ENCODE measurements around the gene KCTD16.

KCTD16 gene

DNA sequence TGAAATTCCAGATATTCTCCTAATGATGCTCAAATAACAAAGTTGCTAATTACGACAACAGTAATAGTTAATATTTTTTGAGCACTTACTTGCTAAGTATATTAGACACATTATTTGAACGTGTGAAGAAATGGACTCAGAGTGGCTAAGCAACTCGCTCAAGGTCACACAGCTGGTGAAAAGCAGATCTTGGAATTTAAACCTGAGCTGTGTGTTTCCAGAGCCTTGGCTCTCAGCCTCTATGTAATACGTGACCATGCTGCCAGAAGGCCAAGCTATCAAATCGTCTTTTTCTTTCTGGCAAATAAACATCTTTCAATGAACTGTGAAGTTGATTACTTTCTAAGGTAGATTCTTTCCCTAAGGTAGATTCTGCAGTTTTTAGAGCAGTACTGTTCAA lies 61.6 kb downstream of the KCTD16 start:
- Histone ChIP-seq H2BK12ac (ENCODE audit: low read length) (no peak overlapping the region), H4K12ac (ENCODE audit: low read depth, low read length) (no peak overlapping the region), H2BK120ac (ENCODE audit: insufficient read depth, low read length, poor library complexity) (no peak overlapping the region), H3K18ac (ENCODE audit: low read length) (no peak overlapping the region), H3K23ac (ENCODE audit: low read length) (no peak overlapping the region), H3K14ac (ENCODE audit: low read length) (no peak overlapping the region), H3K27ac (ENCODE audit: low read depth, low read length) (no peak overlapping the region), H4K8ac (ENCODE audit: low read depth, low read length) (no peak overlapping the region), H4K91ac (ENCODE audit: low read depth, low read length) (no peak overlapping the region), H3K36me3 (ENCODE audit: control insufficient read depth in 1 of 2, insufficient read depth in 2 of 2, low read length in 2 of 2) (no peaks in the 10 kb centered on the region), H3K9me3 (ENCODE audit: insufficient read depth, low read depth, low read length) (no peaks in the 10 kb centered on the region), H3K27me3 (ENCODE audit: insufficient read depth, low read length) (no peaks in the 10 kb centered on the region), H3K79me2 (ENCODE audit: control insufficient read depth, insufficient read depth, low read length, poor library complexity) (no peaks in the 10 kb centered on the region), H3K4me1 (ENCODE audit: control insufficient read depth in 1 of 2, insufficient read depth in 2 of 2, low read length in 2 of 2) (no peaks in the 10 kb centered on the region), H3K4me3 (ENCODE audit: low read depth, low read length) (no peak overlapping the region), H3K9ac (ENCODE audit: low read length) (no peak overlapping the region), H2BK5ac (ENCODE audit: low read depth, low read length, poor library complexity) (no peak overlapping the region), H2AK5ac (ENCODE audit: low read length) (no peak overlapping the region), H3K4ac (ENCODE audit: low read depth, low read length) (no peak overlapping the region), H3K79me1 (ENCODE audit: low read length) (no peaks in the 10 kb centered on the region), H3K4me2 (ENCODE audit: low read length) (no peak overlapping the region), H2AFZ (ENCODE audit: insufficient read depth, low read length, poor library complexity) (no peak overlapping the region)
- WGBS (ENCODE audit: extremely low coverage, insufficient coverage, insufficient read length), result no CpG with 5 or more reads among the region's 5 CpGs
- no peak for DNase-seq

- no CpG with 5 or more reads among the region's 2 CpGs for WGBS (ENCODE audit: extremely low coverage, insufficient coverage, insufficient read length)
- no peaks in the 10 kb centered on the region for H3K36me3 ChIP-seq (ENCODE audit: control insufficient read depth in 1 of 2, insufficient read depth in 2 of 2, low read length in 2 of 2)
- H2BK5ac ChIP-seq (ENCODE audit: low read depth, low read length, poor library complexity), result no peak overlapping the region
- no peaks in the 10 kb centered on the region for H3K79me2 ChIP-seq (ENCODE audit: control insufficient read depth, insufficient read depth, low read length, poor library complexity)
- H4K12ac ChIP-seq (ENCODE audit: low read depth, low read length), result no peak overlapping the region
- H3K14ac ChIP-seq (ENCODE audit: low read length), result no peak overlapping the region
- H4K91ac ChIP-seq (ENCODE audit: low read depth, low read length), result no peak overlapping the region
- H3K9me3 ChIP-seq (ENCODE audit: insufficient read depth, low read depth, low read length), result no peaks in the 10 kb centered on the region
- no peak overlapping the region for H3K9ac ChIP-seq (ENCODE audit: low read length)
- no peak overlapping the region for H4K8ac ChIP-seq (ENCODE audit: low read depth, low read length)
- H3K27ac ChIP-seq (ENCODE audit: low read depth, low read length), result no peak overlapping the region
- no peak overlapping the region for H3K23ac ChIP-seq (ENCODE audit: low read length)
- no peaks in the 10 kb centered on the region for H3K79me1 ChIP-seq (ENCODE audit: low read length)
- DNase-seq, result no peak
- H3K27me3 ChIP-seq (ENCODE audit: insufficient read depth, low read length), result no peaks in the 10 kb centered on the region
- H2BK12ac ChIP-seq (ENCODE audit: low read length), result no peak overlapping the region
- H2AFZ ChIP-seq (ENCODE audit: insufficient read depth, low read length, poor library complexity), result no peak overlapping the region
- no peak overlapping the region for H2AK5ac ChIP-seq (ENCODE audit: low read length)
- H3K4me1 ChIP-seq (ENCODE audit: control insufficient read depth in 1 of 2, insufficient read depth in 2 of 2, low read length in 2 of 2), result no peaks in the 10 kb centered on the region
- H3K4me3 ChIP-seq (ENCODE audit: low read depth, low read length), result no peak overlapping the region
- no peak overlapping the region for H2BK120ac ChIP-seq (ENCODE audit: insufficient read depth, low read length, poor library complexity)
- H3K4ac ChIP-seq (ENCODE audit: low read depth, low read length), result no peak overlapping the region
- no peak overlapping the region for H3K4me2 ChIP-seq (ENCODE audit: low read length)
- H3K18ac ChIP-seq (ENCODE audit: low read length), result no peak overlapping the region
Observed at GRCh38 chr5:144236499-144236898, 65.8 kb downstream of the KCTD16 start.

- WGBS (ENCODE audit: extremely low coverage, insufficient coverage, insufficient read length), result no CpG with 5 or more reads among the region's 2 CpGs
- no peaks in the 10 kb centered on the region for H3K79me1 ChIP-seq (ENCODE audit: low read length)
- no peak overlapping the region for H3K14ac ChIP-seq (ENCODE audit: low read length)
- no peak overlapping the region for H4K91ac ChIP-seq (ENCODE audit: low read depth, low read length)
- no peak overlapping the region for H4K8ac ChIP-seq (ENCODE audit: low read depth, low read length)
- no peak overlapping the region for H2BK120ac ChIP-seq (ENCODE audit: insufficient read depth, low read length, poor library complexity)
- no peaks in the 10 kb centered on the region for H3K9me3 ChIP-seq (ENCODE audit: insufficient read depth, low read depth, low read length)
- no peak for DNase-seq
- H3K4me3 ChIP-seq (ENCODE audit: low read depth, low read length), result no peak overlapping the region
- H3K9ac ChIP-seq (ENCODE audit: low read length), result no peak overlapping the region
- H3K36me3 ChIP-seq (ENCODE audit: control insufficient read depth in 1 of 2, insufficient read depth in 2 of 2, low read length in 2 of 2), result no peaks in the 10 kb centered on the region
- no peak overlapping the region for H4K12ac ChIP-seq (ENCODE audit: low read depth, low read length)
- no peak overlapping the region for H2BK12ac ChIP-seq (ENCODE audit: low read length)
- no peak overlapping the region for H3K18ac ChIP-seq (ENCODE audit: low read length)
- no peak overlapping the region for H3K4me2 ChIP-seq (ENCODE audit: low read length)
- H2BK5ac ChIP-seq (ENCODE audit: low read depth, low read length, poor library complexity), result no peak overlapping the region
- H3K27ac ChIP-seq (ENCODE audit: low read depth, low read length), result no peak overlapping the region
- no peaks in the 10 kb centered on the region for H3K27me3 ChIP-seq (ENCODE audit: insufficient read depth, low read length)
- no peaks in the 10 kb centered on the region for H3K79me2 ChIP-seq (ENCODE audit: control insufficient read depth, insufficient read depth, low read length, poor library complexity)
- no peaks in the 10 kb centered on the region for H3K4me1 ChIP-seq (ENCODE audit: control insufficient read depth in 1 of 2, insufficient read depth in 2 of 2, low read length in 2 of 2)
- no peak overlapping the region for H2AK5ac ChIP-seq (ENCODE audit: low read length)
- no peak overlapping the region for H3K23ac ChIP-seq (ENCODE audit: low read length)
- H2AFZ ChIP-seq (ENCODE audit: insufficient read depth, low read length, poor library complexity), result no peak overlapping the region
- no peak overlapping the region for H3K4ac ChIP-seq (ENCODE audit: low read depth, low read length)
Observed at GRCh38 chr5:144237851-144238250, 67.2 kb downstream of the KCTD16 start.

DNA sequence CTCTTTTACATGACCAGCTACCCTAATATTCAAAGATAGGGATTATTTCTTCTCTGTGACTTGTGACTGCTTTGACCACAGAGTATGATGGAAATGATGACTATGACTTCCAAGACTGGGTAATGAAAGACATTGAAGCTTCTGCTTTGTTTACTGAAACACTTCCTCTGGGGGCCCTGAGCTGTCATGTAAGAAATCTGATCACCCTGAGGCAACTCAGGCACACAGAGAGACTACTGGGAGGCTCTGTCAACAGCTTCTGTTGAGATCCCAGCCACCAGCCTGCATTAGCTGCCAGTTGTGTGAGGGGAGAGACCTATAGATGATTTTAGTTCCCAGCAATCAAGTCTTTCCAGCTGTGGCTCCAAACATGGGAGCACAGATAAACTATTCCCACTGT lies 76.5 kb downstream of the KCTD16 start:
- H3K4me2 ChIP-seq (ENCODE audit: low read length), result no peak overlapping the region
- no peak overlapping the region for H2AFZ ChIP-seq (ENCODE audit: insufficient read depth, low read length, poor library complexity)
- H3K9ac ChIP-seq (ENCODE audit: low read length), result no peak overlapping the region
- no peak overlapping the region for H4K91ac ChIP-seq (ENCODE audit: low read depth, low read length)
- H3K79me1 ChIP-seq (ENCODE audit: low read length), result no peaks in the 10 kb centered on the region
- H2BK120ac ChIP-seq (ENCODE audit: insufficient read depth, low read length, poor library complexity), result no peak overlapping the region
- H2BK5ac ChIP-seq (ENCODE audit: low read depth, low read length, poor library complexity), result no peak overlapping the region
- no peak overlapping the region for H4K8ac ChIP-seq (ENCODE audit: low read depth, low read length)
- no peak overlapping the region for H2BK12ac ChIP-seq (ENCODE audit: low read length)
- no peak overlapping the region for H3K4me3 ChIP-seq (ENCODE audit: low read depth, low read length)
- no peak overlapping the region for H3K27ac ChIP-seq (ENCODE audit: low read depth, low read length)
- no peaks in the 10 kb centered on the region for H3K79me2 ChIP-seq (ENCODE audit: control insufficient read depth, insufficient read depth, low read length, poor library complexity)
- H3K9me3 ChIP-seq (ENCODE audit: insufficient read depth, low read depth, low read length), result no peaks in the 10 kb centered on the region
- DNase-seq, result peak; percentile 8 to 11
- no peaks in the 10 kb centered on the region for H3K36me3 ChIP-seq (ENCODE audit: control insufficient read depth in 1 of 2, insufficient read depth in 2 of 2, low read length in 2 of 2)
- no peaks in the 10 kb centered on the region for H3K27me3 ChIP-seq (ENCODE audit: insufficient read depth, low read length)
- H3K23ac ChIP-seq (ENCODE audit: low read length), result no peak overlapping the region
- no peak overlapping the region for H3K14ac ChIP-seq (ENCODE audit: low read length)
- H3K4me1 ChIP-seq (ENCODE audit: control insufficient read depth in 1 of 2, insufficient read depth in 2 of 2, low read length in 2 of 2), result peaks cover 0 to 4% of the 10 kb centered on the region in 2 experiments
- no peak overlapping the region for H4K12ac ChIP-seq (ENCODE audit: low read depth, low read length)
- H3K18ac ChIP-seq (ENCODE audit: low read length), result no peak overlapping the region
- H2AK5ac ChIP-seq (ENCODE audit: low read length), result no peak overlapping the region
- no peak overlapping the region for H3K4ac ChIP-seq (ENCODE audit: low read depth, low read length)

Data from trophoblast cell (in vitro differentiated cells and primary cell).